SIG-M5 treated with dmso at 0.1 percent for 504 hours (cell line): ENCODE measurements around the gene PLEKHA8.

Experiments
- DNase-seq: peaks from one replicate; lab custom pipeline; 2025; ENCODE audit not compliant: unreplicated experiment; lab: John Stamatoyannopoulos, UW

The PLEKHA8 gene

DNA sequence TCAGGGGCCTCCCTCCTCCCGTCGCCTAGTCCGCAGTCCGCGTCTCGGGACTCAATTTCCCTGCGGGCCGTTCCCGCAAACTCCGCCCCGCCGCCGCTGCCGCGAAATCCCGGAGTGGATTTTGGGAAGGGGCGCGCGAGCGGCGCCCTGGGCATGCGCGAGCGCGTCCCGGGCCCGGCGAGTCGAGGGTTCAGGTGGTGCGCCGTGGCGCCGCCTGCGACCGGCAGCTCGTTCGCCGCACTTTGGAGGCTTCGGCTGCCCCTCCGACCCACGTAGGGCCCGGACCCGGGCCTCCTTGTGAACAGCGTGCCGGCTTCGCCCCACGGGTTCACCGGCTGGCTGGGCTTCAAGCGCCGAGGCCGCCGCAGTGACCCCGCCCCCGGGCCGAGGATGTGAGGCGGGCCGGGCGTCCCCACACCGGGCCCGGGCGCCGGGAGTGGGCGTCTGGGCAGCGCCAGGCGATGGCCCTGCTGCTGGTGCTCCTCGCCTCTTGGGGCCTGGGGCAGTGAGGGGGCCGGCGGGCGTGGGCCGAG, at the start of gene PLEKHA8:
TSS of gene PLEKHA8 (plus strand) at position 197 of the 533 bp plus-strand sequence. CDS start 351 bp downstream, outside the sequence.
- DNase-seq: peak; percentile 74

DNA sequence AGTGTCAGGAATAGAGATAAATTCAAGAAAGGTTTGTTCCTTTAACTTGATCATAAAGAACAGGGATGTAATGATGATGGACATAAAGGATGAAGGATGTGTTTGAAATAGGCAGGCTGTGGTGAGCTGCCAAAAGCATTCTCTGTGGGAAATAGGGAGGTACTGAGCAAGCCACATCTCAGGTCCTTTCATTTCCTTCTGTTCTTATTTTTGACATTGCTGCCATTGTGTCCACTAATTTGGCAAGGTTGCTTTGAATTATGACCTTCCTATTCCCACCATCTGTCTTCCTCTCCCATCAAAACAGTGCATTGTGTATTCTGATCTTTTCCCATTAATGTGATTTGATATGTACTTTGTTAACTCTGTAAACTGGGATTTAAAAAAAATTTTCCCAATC, 48.1 kb upstream of the PLEKHA8 start:
- no peak for DNase-seq

DNA sequence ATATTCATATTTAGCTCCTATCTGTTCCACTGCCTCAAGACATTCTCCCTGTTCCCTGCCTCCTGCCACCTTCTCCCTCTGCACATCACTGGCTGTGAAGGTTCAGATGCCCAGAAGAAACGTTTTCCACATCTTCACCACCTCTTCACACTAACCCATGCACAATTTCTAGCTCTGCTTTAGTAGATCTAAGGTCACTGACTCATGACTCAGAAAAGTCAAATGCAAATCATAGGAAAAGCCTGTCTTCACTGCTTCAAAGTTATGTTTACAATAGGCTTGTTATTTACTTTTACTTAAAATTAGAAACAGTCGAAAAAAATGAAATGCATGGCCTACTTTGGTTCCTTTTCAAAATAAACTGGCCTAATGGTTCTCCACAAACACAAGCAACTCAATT, 41.1 kb upstream of the PLEKHA8 start:
- no peak for DNase-seq

- DNase-seq: peak; percentile 79
Observed at GRCh38 chr7:29987811-29988317, 40.3 kb upstream of the PLEKHA8 start.

DNA sequence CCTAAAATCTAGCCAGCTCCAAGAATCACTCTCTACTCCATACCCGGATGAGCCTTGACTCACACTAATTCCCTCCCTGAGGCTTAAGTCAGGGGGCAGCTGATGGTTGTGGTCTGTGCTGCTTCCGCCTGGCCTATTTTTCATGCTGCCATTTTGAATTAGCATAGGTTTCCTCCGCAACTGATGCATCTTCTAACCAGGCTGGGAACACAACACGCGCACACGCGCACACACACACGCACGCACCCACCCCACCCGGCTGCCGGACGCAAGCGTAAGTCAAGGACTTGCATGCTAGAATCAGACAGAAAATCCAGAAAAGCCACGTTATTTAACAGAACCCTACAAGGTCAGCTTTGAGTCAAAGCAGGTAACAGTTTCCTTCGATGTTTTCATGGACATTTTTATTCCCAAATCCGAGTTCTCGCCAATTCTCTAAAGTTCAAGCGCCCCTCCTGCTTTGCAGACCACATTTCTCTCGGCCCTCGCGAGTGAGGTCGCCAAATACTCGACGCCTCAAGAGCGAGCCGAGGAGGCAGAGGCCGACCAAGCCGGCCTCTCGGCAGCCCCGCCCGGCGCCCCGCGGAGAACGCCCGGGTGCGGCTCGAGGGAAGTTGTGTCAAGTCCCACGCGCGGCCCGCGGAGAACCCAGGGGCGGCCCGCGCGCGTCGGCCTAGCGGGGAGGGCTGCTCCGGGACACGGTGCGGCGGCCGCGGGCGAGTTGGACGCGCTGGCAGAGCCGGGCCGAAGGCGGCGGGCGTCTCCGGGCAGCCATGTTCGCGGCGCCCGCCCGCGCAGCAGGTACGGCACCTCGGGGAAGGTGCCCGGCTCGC, 39.6 kb upstream of the PLEKHA8 start:
- no peak for DNase-seq

DNA sequence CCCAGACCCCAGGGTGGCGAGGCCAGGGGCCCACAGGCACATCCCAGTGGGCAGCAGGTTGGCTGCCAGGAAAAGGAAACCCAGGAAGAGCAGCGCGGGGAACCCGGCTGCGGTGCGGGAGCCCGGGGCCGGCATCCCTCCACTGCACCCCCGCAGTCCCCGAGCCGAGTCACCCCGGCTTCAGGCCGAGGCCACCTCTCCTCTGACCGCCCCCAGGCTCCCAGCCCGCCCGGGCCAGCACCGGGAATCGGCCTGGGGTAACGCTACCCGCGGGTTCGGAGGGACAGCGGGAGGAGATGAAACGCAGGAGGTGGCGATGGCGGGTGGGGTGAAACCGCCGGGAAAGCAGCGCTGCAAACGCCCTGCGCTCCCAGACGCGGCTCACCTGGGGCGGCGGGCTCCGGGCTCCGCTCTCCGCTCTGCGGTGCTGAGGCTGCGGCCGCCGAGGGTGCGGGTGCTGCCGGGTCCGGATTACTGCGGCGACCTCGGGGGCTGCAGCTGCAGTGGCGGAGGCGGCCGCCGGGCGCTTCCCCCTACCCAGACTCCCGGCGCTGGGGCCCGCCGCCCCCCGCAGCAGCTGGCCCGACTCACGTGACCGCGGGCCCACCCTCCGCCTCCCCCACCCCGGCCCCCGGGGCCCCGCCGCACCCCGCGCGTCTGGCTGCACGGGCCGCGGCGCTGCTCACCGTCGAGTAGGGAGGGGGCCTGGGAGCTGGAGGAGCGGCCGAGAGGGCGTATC, 38.8 kb upstream of the PLEKHA8 start, which contains the start of gene SCRN1:
TSS of gene SCRN1 (minus strand) at position 545 of the 739 bp plus-strand sequence. CDS start 20,734 bp downstream, outside the sequence.
- no peak for DNase-seq

DNA sequence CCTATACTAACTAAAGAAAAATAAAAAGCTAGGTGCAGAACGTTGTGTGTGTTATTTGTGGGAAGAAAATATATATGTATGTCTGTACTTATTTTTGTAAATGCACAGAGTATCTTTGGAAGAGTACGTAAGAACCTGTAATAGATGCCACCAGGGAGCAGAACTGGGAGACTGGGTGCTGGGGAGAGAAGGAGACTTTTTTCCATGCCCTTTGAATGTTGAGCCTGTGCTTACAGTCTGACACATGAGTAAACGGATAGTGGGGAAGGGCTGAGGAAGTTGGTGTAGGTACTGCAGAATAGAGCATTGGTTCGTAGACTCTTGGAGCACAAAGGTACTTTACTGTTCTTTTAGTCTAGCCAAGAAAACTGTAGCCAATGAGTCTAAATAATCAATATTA, 37.3 kb upstream of the PLEKHA8 start:
- no peak for DNase-seq

GRCh38 chr7:29991937-29992336, 36.3 kb upstream of the PLEKHA8 start:
- no peak for DNase-seq

DNA sequence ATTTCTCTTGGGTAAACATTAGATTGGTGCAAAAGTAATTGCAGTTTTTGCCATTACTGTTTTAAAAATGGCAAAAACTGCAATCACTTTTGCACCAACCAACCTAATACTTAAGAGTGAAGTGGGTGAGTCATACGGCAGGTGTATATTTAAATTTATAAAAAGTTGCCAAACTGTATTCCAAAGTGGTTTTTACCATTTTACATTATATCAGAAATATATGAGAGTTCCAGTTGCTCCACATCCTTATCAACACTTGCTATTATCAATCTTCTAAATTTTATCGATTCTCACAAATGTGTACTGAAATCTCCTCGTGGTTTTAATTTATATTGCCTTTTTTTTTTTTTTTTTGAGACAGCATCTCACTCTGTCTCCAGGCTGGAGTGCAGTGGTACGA, 35.1 kb upstream of the PLEKHA8 start:
- no peak for DNase-seq

GRCh38 chr7:29995652-29996051, 32.6 kb upstream of the PLEKHA8 start:
- no peak for DNase-seq

DNA sequence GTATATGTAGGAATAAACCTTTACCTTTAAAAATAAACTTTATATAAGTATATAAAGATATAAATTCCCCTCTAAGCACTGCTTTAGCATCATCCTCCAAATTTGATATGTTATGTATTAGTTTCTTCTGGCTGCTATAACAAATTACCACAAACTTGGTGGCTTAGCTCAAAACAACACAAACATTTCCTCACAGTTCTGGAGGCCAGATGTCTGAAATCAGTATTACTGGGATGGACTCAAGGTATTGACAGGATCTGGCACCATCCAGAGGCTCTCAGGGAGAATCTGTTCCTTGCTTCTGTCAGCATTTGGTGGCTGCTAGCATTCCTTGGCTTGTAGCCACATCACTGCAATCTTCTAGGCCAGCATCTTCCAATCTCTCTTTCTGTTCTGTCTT, 31.9 kb upstream of the PLEKHA8 start:
- no peak for DNase-seq

DNA sequence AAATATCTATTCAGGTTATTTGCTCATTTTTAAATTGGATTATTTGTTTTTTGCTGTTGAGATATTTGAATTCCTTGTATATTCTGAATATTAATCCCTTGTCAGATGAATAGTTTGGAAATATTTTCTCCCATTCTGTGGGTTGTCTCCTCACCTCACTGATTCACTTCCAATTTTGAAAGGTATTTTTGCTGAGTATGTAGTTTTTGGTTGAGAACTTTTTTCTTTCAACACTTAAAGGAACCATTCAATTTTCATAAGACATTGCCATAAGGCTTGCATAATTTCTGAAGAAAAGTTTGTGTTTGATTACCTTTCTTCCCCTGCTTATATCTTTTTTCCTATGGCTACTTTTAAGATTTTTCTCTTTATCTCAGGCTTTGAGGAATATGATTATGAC, 29.7 kb upstream of the PLEKHA8 start:
- no peak for DNase-seq

GRCh38 chr7:30001998-30002397, 26.2 kb upstream of the PLEKHA8 start:
- no peak for DNase-seq

DNA sequence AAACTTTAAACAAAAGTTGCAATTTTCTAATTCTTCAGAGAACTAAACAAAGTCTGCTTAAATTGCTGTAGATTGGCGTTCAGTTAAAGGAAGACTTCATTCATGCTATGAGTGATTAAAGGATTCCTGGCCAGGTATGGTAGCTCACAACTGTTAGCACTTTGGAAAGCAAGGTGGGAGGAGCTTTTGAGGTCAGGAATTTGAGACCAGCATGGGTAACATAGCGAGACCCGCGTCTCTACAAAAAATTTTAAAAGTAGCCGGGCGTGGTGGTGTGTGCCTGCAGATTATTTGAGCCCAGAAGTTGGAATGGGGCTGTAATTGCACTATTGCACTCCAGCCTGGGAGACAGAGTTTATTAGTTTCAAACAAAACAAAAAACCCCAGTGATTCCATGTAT, 25.1 kb upstream of the PLEKHA8 start:
- no peak for DNase-seq

- DNase-seq: no peak
Observed at GRCh38 chr7:30005464-30005863, 22.7 kb upstream of the PLEKHA8 start.

GRCh38 chr7:30010021-30010420, 18.2 kb upstream of the PLEKHA8 start:
- DNase-seq: no peak

DNA sequence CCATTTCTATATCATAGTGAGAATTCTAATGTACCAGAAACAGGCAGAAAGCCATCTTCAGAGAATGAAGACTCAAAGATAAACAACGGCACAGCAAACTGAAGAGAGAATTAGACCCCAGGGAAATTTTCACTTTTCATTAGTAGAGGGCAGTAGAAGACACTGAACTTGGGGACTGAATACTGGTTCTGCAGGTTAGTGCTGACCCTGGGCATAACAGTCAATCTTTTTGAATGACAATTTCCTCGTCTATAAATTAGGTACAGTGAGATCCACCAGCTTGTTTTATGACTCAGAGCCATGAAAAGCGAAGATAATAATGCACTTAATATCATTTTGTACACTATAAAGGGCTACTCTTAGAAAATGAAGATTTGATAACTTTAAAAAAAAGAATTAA, 15.5 kb upstream of the PLEKHA8 start:
- DNase-seq: no peak

DNA sequence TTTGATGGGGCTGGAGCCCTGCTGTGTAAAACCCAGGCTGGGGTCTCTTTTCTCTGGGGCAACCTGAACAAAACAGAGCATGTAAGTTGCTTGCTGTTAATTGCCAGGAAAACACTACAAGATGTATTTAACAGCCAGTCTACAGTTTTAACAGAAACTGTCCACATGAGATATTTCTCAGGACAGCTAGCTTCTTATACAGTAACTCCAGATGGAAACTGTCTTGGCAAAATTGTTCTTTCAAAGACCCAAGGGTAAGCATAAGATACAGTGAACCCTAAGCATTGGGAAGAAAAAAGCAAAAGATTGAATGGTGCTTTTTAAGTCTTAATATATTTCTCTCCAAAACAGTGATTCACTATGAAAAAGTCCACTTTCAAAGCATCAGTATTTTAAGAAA, 9.8 kb upstream of the PLEKHA8 start:
- no peak for DNase-seq

DNA sequence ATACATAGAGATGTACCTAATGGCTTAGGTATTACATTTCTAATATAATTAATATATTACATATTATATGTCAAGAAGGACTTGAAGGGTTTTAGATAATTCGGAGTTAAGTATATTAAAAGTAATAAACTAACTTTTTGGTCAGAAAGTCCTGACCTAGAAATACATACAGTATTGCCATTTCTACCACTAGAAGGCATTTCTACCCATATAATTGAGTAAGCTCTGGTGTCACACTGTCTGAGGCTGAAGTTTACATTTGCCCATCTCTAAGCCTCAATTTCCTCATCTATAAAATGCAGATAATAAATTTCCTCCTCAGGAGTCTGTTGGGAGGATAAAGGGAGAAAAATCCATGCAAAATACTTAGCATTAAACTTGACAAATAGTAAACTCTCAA, 8.8 kb upstream of the PLEKHA8 start:
- no peak for DNase-seq

GRCh38 chr7:30019960-30020359, 8.3 kb upstream of the PLEKHA8 start:
- DNase-seq: no peak

- no peak for DNase-seq
Observed at GRCh38 chr7:30020535-30020934, 7.7 kb upstream of the PLEKHA8 start.

- DNase-seq: no peak
Observed at GRCh38 chr7:30022991-30023390, 5.2 kb upstream of the PLEKHA8 start.
